GM19468 (cell line): ENCODE results near the gene MARCHF5.

Experiments
- ATAC-seq: cut with Tn5 transposase; IDR thresholded peaks from one replicate; pipeline ENCODE4 v1.9.1; 2021; ENCODE audit warnings: mild to moderate bottlenecking, moderate library complexity, moderate number of reproducible peaks; ENCODE audit not compliant: unreplicated experiment; ENCODE audit errors: extremely low read depth

Gene MARCHF5

DNA sequence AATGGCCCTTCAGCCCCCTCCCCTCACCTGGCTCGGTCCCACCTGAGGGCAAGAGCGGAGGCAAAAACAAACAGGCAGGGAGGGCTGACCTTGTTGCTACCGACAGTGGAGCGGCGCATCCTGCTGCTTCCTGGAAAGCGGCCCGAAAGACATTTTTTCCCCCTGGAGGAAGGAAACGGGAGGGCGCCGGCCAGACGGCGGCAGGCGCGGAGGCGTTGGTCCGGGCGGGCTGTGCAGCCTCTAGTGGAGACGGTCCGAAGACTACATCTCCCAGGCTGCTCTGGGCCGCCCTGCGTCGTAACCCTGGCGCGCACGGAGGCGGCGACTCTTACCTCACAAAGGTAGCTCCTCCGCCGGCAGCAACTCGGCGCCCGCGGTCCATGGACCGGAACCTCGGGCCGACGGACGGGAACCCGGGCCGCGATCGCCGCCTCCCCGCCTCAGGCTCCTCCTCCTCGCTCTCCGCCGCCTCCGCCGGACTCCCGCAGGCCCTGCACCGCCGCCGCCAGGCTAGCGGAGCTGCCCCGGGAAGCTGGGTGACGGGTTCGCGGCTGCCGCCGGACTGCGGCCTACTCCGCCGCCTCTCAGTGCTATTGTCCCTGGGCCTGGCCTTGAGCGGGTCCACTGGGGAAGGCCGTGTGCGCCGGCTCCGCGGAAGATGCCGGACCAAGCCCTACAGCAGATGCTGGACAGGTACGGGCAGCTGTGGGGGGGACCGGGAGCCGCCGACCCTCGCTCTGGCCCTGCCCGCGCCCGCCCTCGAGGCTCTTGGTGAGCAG is at the start of gene MARCHF5, which contains the start of gene CPEB3:
Gene MARCHF5, plus strand, starts transcription at position 331 of the 779 bp plus-strand sequence. Its CDS starts 328 bp downstream, at position 659.
Gene CPEB3, minus strand, starts transcription at position 242 of the 779 bp plus-strand sequence. CDS start 50,728 bp downstream, outside the sequence.
- peak; percentile 96 for ATAC-seq

DNA sequence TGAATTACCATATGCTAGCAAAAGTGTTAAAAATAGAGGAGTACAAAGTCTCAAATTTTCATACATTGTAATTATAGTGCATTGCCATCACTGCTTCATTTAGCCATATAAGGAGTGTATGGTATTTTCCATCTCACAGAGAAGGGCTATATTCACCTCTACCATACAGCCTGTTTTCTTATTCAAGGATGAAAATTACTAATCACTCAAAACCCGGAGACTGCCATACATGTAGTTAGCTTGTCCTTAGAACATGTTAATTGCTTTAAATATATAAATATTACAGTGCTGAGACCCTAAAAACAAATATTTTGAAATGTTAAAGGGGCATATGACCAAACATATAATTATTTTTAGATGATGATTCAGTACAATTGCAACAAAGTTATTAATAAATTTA is 49.5 kb upstream of the MARCHF5 start:
- no peak for ATAC-seq

DNA sequence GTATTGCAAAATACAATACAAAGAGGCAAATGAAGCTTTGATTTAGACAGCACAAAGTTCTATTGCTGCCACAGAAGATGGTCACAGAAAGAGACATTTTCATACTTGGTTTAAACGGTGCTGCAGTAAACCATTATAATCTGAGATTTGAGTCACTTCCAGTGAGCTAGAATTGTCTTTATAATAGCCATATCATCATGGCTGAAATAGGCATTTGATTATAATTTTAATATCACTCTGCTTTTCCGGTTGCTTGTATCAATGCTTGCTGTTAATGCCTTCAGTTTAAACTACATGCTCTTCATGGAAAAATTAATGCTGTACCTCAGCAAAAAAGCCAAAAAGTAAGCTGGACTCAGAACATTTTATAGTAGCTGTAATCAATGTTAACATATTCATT is 48.6 kb upstream of the MARCHF5 start:
- ATAC-seq, result no peak

GRCh38 chr10:92242910-92243671 is 47.9 kb upstream of the MARCHF5 start:
- no peak for ATAC-seq

GRCh38 chr10:92244796-92245195 is 46.2 kb upstream of the MARCHF5 start:
- no peak for ATAC-seq

- no peak for ATAC-seq
These were observed 42.4 kb upstream of the MARCHF5 start for GRCh38 chr10:92248566-92248965.

DNA sequence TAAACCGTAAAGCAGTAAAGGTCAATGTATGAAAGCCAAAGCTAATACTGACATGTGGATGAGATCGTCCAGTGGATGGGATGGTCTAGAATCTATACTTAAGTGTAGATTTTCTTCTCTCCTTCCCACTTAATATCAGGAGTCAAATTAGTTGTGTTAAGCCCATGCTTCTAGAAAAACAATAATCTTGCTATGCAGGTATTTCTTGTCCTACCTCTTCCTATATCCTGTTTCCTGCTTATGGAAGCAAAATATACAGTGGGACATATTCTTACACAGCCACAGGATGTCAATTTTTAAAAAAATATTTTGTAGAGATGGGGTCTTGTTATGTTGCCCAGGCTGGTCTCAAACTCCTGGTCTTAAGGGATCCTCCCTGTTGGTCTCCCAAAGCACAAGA is 27.6 kb upstream of the MARCHF5 start:
- ATAC-seq, result no peak

DNA sequence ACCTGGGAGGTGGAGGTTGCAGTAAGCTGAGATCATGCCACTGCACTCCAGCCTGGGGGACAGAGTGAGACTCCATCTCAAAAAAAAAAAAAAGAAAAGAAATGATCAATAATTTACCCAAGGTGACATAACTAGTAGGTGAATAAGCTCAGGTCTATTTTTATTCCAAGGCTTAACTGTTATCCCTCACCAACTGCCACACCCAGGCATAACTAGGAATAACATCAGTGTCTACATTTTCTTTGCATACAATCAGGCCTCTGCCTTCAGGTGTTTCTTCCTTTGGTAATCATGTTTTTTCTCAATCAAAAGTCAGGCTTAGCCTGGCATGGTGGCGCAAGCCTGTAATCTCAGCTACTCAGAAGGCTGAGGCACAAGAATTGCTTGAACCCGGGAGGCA is 26.7 kb upstream of the MARCHF5 start:
- ATAC-seq, result no peak

- ATAC-seq, result no peak
These were observed 25.2 kb upstream of the MARCHF5 start for GRCh38 chr10:92265687-92266258.

DNA sequence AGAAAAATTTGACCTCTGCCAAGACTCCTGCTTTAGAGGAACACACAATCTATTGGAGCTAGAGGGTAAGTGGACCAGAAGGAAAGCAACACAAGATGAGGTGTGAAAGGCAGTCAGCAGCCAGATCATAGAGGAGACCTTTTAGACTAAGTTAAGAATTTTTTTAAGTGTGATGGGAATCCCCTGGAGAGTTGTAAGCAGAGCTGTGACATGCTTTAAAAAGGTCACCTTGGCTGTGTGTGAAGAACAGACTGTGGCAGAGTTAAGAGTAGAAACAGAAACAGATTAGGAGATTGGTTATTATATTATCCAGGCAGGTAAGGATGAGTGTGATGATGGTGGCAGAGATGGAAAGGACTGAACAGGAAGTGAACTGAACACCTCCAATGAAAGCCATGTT is 23.6 kb upstream of the MARCHF5 start:
- ATAC-seq, result no peak

DNA sequence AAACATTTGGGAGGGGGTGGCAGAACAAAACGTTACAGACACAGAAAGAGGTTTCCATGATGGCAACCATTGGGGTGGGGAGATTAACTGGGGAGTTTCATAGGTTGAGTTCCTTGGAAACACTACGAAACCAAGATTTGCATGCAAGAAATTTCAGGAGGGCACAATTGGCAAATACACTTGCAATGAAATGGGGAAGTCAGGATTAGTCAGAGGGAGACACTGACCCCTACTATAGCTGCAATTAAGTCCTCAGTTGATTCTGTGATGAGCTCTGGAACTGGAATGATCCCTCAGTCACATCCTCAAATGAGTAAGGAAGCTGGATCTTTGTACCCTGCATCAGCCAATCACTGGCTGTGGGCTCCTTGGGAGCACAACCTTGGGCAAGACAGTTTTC is 22.2 kb upstream of the MARCHF5 start:
- ATAC-seq, result no peak

- ATAC-seq, result no peak
These were observed 16.9 kb upstream of the MARCHF5 start for GRCh38 chr10:92274071-92274470.

DNA sequence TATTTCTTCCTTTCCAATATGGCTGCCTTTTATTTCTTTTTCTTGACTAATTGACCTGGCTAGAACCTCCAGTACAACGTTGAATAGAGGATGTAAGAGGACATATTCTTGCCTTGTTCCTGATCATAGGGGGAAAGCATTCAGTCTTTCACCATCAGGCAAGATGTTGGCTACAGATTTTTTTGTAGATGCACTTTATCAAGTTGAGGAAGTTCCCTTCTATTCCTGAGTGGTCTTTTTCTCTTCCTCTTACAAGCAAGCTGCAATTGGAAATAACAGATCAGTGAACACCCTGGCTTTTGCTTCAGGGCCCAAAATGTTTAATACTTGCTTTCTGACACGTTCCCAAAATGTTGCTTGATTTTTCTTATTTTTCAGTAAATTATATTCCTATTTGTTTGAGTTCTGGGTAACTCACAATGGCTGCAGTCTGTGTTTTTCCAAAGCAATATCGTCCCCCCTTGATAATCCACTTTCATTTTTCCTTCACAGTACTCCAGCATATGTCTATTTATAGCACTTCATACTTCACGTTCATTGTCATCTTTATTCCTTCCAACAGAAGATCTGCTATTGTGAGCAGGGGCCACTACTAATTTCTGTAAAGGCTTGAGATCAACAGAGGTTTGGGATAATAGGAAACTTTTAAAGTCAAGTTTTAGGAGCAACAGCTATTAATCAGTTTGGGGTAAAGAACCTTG is 11.8 kb upstream of the MARCHF5 start:
- no peak for ATAC-seq

- no peak for ATAC-seq
These were observed 6.8 kb upstream of the MARCHF5 start for GRCh38 chr10:92284112-92284704.

GRCh38 chr10:92290076-92290836 is 711 bp upstream of the MARCHF5 start:
- no peak for ATAC-seq

GRCh38 chr10:92291616-92291865 is 574 bp downstream of the MARCHF5 start:
- ATAC-seq, result no peak

DNA sequence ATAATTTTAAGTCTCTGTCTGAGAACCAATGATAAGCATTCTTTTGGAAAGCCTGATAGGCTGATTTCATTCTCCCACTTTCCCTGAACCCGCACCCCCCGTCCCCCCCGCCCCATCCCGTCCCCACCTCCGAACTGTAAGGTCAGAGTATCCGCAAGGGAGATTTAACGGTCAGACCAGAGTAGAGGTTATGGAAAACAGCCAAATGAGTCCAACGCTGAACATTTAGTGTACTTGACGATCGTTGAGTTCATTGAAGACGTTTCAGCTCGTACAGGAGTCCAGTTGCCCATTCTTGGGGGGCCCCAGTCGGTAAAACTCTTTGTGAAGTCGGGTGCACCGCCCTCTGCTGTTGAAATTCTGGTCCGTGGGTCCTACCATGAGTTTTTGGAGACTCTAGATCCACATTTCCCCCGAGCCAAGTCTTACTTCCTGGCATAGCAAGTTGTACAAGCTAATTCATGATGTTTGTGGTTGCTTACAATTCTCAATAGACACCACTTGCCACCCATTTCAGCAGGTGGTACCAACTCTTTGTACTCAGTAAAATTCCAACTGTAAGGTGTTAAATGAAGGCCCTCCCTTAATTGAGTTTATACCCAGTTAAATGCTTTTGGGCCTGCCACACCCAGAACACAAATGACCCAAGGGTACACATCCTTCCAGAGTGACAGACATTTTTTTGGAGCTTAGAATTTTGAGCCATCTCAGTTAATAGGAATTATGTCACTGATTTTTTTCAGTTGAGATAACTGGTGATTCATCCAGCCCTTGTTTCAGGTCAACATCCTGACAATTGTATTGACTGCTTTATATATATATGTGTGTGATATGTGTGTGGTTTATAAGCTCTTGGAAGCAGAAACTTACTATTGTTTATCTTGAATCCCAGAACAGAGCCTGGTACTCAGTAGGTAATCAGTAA is 1.2 kb downstream of the MARCHF5 start:
- ATAC-seq, result no peak

GRCh38 chr10:92298487-92298886 is 7.5 kb downstream of the MARCHF5 start:
- ATAC-seq, result no peak

DNA sequence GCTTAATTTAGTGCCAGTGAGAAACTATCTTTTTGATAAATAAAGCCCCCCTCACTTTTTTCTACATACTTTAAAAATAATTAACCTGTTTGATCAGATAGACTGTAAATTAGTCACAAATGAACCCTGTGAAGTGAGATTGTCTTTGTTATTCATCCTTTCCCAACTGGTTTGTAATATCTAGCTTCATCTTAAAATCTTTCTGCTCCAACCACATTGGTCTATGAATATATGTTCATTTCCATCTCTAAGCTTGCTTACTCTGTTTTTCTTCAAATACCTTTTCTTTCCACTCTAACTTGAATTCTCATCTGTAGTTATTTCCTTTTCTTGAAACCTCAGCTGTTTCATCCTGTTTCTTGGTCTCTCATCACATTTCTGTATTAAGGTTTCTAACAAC is 12.1 kb downstream of the MARCHF5 start:
- ATAC-seq, result no peak
